ENCODE results near the gene GRIPAP1.

- TF ChIP-seq POLR2A (IDR thresholded peaks at IDR 0.05) (no peak), CTCF (IDR thresholded peaks at IDR 0.05) (no peak), POLR2AphosphoS5 (IDR thresholded peaks at IDR 0.05) (no peak), EP300 (IDR thresholded peaks at IDR 0.05) (no peak)
Observed at GRCh38 chrX:48975541-48975940, 26.5 kb downstream of the GRIPAP1 start.
